Skin epidermis (tissue), 12 donors: ENCODE measurements around the gene UBTD1.

Experiments
- H3K27ac ChIP-seq, 21 experiments: fragments of 200-600 bp; sonication (generic) in 11 of 21; one replicate each; pipeline ENCODE4 v1.5.0; 2020; ENCODE audit warnings: mild to moderate bottlenecking in 3 of 21, inconsistent platforms in 2 of 21, moderate library complexity in 2 of 21
- H3K4me3 ChIP-seq, 7 experiments: fragments of 200-600 bp; sonication (generic) in 2 of 7; one replicate each; pipeline ENCODE4 v1.5.0; 2020; ENCODE audit warnings: inconsistent platforms in 2 of 7, mild to moderate bottlenecking in 2 of 7, moderate library complexity in 1 of 7

Gene UBTD1

DNA sequence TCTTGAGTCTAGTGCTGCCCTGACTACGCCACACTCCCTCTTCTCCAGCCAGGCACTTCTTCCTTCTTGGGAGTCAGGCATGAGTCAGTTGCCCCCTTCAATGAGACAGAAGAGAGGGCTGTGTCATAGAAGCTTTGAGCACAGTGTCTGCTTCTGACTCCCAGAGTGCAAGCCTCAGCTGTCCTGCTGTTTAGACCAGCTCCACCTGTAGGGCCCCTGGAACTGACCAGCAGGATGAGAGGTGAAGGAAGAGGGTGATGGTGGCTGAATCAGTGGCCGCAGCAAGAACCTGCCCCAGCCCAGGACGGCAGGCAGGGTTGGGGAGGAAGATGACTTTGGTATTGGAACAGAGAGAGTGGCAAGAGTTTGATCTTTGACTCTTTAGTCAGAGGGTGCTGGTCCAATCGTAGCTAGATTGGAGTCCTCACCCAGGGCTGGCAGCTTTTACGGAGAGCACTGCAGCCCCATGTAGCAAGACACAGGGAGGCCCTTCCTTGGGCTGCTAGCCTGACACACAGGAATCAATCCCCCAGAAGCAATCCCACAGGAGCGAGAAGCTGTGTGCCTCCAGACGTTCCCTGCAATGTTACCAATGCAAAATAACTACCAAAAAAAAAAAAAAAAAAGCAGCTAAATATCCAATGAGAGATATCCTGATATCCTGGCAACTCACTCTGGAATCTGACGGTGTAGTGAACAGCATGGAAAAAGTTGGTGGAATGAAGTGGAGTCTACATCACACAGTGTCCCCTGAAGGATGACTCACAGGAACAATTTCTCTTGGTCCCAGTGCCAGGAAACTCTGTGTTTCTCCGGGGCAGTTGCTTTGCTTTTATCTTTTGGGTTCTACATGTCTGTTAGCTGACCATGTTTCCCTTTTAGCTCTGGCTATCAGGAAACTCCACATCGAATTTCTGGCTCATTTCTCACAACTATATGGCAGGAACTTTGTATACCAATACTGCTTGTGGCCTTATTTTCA lies 97.7 kb downstream of the UBTD1 start:
- no peak overlapping the region for H3K4me3 ChIP-seq
- H3K27ac ChIP-seq = peak overlapping the region in 16 of 21 experiments; percentile 19 to 82 (median 52)

DNA sequence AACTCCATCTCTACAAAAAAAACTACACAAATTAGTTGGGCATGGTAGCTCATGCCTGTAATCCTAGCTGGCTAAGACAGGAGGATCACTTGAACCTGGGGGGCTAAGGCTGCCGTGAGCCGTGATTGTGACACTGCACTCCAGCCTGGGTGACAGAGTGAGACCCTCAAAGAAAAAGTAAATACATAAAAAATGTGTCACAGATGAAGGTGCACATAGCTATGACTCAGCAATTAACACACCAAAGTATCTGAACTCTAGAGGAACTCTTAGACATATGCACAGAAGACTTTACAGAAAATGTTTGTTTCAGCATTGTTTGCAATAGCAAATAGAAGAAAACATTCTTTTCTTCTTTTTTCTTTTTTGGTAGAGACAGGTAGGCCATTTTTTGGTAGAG lies 99.1 kb downstream of the UBTD1 start:
- Histone ChIP-seq H3K27ac (peak overlapping the region in 1 of 21 experiments; percentile 75), H3K4me3 (no peak overlapping the region)

DNA sequence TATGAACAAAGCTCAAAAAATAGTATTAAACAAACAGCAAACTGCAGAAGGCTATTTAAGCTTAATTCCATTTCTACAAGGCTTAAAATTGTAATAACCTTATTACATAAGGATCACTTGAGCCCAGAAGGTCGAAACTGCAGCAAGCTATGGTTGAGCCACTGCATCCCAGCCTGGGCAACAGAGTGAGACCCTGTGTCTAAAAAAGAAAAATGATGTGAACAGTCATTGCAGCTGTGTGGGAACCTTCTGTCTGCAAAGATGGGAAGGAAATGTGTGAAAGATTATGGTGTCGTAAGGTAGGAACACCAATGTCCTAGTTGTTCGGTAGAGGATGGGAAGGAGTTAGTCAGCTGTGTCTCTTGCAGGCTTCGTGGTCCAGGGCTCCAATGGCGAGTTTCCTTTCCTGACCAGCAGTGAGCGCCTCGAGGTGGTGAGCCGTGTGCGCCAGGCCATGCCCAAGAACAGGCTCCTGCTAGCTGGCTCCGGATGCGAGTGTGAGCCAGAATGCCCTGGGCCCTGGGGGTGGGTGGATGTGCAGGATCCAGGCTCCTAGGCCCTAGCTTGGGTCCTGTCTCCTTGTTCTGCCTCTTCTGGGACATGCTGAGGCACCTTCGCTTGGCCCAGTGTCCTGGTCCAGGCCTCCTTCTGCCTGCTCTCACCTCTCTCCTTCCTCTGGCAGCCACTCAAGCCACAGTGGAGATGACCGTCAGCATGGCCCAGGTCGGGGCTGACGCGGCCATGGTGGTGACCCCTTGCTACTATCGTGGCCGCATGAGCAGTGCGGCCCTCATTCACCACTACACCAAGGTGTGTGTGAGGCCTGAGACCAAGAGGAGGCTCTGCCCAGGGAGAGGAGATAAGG lies 99.9 kb downstream of the UBTD1 start:
- no peak overlapping the region for H3K27ac ChIP-seq

DNA sequence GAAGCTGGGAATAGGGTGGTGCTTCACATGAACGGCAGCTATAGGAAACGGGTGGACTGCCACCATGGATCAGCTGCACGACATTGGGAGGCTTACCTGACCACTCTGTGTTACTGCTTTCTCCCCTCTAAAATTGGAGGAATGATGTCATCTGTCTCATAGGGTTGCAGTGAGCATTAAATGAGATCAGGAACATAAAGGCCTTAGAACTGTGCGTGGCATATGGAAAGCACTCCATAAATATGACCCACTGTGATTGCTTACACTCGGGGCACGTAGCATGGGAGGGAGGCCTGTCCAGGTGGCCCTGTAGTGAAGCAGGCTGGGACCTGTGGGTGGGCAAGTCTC lies 100.5 kb downstream of the UBTD1 start:
- no peak overlapping the region for H3K27ac ChIP-seq
- H3K4me3 ChIP-seq = no peak overlapping the region

More for the DNA sequence above, 99.9 kb downstream of the UBTD1 start:
- H3K4me3 ChIP-seq = no peak overlapping the region

DNA sequence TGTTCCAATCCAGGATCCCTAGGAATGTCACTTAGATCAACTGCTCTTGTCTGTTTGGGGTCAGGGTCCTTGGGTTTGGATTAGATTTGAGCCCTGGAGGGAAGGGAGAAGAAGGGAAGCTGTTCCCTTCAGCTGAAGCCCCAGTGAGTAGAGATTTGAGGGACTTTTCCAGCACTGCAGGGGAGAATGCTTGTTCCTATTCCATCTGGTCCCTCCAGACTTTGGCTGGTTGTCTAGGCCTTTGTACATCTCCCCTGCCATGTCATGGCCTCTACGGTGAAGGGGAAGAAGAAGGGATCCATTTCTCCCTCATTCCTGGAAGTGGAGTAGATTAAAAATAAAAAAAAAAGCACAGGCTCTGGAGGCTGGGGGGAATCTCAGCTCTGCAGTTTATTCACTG lies 101.9 kb downstream of the UBTD1 start:
- Histone ChIP-seq H3K27ac (no peak overlapping the region), H3K4me3 (no peak overlapping the region)

DNA sequence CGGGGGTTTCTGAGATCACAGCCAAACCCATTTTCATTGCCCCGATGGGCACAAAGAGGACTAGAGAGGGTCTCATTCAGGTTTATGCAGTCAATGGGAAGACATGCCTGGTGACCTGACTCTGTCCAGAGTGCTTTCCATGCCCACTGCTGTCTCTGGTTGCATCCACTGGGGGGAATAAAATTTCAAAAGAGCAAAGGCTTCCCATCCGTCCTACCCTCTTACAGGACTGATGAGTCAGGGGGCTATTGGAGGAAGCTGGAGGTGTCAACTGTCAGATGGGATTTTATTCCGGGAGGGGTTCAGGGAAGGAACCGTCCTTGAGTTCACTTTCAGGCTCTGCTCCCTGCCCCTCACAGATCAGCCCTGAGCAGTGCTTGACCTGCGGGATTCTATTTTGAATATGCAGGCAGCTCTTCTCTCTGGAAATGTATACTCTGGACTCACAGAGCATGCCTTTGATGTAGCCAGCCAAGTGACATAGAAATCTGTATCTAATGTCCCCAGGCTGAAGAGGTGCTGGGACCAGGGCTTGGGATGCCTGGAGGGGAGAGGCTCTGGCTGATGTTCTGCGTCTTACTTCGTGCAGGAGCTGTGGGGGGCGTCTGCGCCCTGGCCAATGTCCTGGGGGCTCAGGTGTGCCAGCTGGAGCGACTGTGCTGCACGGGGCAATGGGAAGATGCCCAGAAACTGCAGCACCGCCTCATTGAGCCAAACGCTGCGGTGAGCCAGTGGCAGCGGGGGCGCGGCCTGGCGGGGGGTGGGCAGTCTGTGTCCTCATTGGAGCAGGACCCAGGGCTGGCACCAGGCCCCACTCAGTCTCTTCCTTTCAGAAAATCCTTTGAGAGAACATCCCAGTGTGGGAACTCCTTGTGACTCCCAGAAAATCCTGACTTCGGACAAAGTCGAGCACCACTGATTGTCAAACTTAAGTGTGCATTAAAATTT lies 102.8 kb downstream of the UBTD1 start:
- Histone ChIP-seq H3K4me3 (no peak overlapping the region), H3K27ac (no peak overlapping the region)

DNA sequence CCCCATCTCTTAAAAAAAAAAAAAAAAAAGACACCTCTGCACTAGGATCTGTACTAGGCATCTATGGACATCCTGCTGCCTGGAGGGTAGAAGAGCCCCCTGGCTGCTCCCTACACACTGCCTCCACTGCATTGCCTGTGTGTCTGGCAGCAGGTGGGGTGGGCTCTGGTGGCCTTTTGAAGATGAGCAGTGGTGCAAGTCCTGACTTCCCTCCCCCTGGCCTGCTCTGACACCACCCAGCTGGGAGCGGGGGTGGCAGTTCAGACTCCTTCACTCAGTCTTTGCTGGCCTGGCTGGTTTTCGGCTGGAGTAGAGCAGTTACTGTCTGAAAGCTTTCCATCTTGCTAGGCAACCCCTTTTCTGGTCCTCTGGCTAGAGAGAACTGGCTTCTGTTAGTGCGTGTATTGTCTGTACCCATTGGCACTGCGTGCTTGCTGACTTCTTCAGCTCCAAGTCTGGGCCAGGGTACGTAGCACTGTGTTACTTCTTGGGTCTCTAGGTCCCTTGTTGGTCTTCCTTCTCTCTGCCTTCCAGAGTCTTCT lies 108.4 kb downstream of the UBTD1 start:
- Histone ChIP-seq H3K27ac (no peak overlapping the region), H3K4me3 (no peak overlapping the region)

DNA sequence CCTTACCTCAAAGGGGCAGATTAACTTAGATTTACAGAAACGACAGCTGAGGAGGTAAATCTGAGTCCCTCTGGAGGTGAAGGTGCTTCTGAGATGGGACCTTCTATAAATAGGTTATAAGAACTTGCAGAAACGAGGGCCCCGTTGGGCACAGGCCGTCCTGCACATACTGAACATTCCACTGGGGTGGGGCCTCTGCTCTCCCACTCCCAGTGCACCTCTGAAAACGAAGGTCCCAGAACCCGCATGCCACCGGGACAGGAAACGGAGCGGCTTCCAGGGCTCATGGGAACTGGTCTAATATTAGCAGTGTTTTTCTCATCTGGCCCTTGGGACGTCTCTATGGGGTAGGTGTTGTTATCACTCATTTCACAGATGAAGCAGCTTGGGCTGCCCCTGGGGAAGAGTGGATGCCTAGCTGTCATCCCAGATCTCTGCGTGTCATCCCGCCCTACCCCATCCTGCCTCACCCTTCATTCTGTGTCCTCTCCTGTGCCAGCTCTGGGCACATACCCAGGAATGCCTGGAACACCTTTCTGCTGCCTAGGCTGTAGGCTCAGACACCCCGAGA lies 110.4 kb downstream of the UBTD1 start:
- no peak overlapping the region for H3K4me3 ChIP-seq
- H3K27ac ChIP-seq = peak overlapping the region in 1 of 21 experiments; percentile 8

DNA sequence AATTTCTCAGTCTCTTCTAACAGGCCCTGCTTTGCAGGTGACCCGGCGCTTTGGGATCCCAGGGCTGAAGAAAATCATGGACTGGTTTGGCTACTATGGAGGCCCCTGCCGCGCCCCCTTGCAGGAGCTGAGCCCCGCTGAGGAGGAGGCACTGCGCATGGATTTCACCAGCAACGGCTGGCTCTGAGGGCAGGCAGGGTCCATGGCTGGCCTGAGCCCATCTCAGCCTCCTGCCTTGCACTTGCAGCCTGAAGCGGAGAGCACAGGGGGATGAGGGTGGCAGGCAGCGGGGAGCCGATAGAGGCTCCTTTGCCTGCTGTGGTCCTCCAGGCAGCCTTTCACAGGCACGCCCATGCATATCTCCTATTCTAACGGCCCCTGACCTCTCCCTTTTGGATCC lies 112.7 kb downstream of the UBTD1 start:
- Histone ChIP-seq H3K27ac (no peak overlapping the region), H3K4me3 (no peak overlapping the region)

DNA sequence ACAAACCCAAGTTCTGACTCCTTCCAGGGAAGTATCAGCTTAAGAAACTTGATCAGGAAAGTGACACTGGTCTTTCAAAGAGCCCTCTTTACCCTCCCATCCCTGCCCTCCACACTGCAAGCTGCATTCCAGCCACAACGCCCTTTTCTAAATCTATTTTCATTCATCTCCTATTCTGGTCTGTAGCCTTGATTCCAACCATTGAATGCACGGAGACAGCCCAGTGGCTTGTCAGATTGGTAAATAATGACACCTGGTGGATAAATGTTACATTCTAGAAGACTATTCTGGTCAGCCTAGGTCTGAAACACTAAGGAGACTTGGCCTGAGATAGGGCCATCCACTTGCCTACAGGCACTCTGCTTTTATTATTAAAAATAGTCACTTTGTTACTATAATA lies 113.7 kb downstream of the UBTD1 start:
- no peak overlapping the region for H3K4me3 ChIP-seq
- no peak overlapping the region for H3K27ac ChIP-seq

DNA sequence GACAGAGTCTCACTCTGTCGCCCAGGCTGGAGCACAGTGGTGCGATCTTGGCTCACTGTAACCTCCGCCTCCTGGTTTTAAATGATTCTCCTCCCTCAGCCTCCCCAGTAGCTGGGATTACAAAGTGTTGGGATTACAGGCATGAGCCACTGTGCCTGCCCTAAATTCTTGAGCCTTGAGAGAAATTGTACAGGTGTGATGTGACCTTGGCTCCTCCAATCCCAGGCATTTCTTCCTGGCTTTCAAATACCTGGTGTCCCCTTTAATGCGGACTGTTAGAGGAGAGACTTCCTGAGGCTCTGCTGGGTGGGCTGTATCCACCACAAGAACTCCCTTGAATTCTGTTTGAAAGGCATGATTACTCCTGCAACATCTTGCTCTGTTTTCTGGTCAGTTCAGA lies 119.6 kb downstream of the UBTD1 start:
- no peak overlapping the region for H3K4me3 ChIP-seq
- H3K27ac ChIP-seq = no peak overlapping the region

DNA sequence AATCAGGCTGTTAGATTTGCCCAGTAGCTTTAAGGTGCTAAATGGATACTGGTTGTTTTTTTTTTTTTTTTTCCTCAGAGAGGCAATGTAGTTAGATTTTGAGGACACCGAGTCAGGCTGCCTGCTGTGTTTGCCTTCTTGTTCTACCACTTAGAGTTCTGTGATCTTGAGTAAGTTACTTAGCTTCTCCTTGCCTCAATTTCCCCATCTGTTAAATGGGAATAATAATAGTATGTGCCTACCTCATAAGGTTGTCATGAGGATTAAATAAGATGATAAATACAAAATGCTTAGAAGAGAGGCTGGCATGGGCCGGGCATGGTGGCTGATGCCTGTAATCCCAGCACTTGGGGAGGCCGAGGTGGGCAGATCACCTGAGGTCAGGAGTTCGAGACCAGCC lies 120.0 kb downstream of the UBTD1 start:
- Histone ChIP-seq H3K27ac (no peak overlapping the region), H3K4me3 (no peak overlapping the region)
